ENCODE measurements around the gene PIP5K1C. TPM values are rescaled to one million over a fixed set of nuclear protein-coding genes. Genes with fewer than 3 reads are reported as not detected.

PIP5K1C gene
- polyA plus RNA-seq, 2 of the 4 experiments (the other 2 are of a cell fraction) = 2.6 to 9.3 TPM

- TF ChIP-seq RARB (CRISPR knock-in tag; IDR thresholded peaks at IDR 0.05) (no peak), HEYL (CRISPR knock-in tag; IDR thresholded peaks at IDR 0.05) (no peak), CBX2 (IDR thresholded peaks at IDR 0.05; ENCODE audit: borderline replicate concordance, low read depth) (no peak), GATA3 (IDR thresholded peaks at IDR 0.05; ENCODE audit: borderline replicate concordance) (no peak), FOSL2 (IDR thresholded peaks at IDR 0.05) (no peak), FOSL2 (CRISPR knock-in tag; IDR thresholded peaks at IDR 0.05) (no peak), EHMT2 (IDR thresholded peaks at IDR 0.05; ENCODE audit: low read depth) (no peak), CBX8 (IDR thresholded peaks at IDR 0.05) (no peak), RNF2 (IDR thresholded peaks at IDR 0.05; ENCODE audit: borderline replicate concordance, low read depth) (no peak), POLR2AphosphoS2 (conservative IDR thresholded peaks at IDR 0.05; ENCODE audit: low read length) (no peak), HDAC2 (IDR thresholded peaks at IDR 0.05) (no peak)
These were observed 7.0 kb downstream of the PIP5K1C start (continued) for GRCh38 chr19:3693025-3693925.

DNA sequence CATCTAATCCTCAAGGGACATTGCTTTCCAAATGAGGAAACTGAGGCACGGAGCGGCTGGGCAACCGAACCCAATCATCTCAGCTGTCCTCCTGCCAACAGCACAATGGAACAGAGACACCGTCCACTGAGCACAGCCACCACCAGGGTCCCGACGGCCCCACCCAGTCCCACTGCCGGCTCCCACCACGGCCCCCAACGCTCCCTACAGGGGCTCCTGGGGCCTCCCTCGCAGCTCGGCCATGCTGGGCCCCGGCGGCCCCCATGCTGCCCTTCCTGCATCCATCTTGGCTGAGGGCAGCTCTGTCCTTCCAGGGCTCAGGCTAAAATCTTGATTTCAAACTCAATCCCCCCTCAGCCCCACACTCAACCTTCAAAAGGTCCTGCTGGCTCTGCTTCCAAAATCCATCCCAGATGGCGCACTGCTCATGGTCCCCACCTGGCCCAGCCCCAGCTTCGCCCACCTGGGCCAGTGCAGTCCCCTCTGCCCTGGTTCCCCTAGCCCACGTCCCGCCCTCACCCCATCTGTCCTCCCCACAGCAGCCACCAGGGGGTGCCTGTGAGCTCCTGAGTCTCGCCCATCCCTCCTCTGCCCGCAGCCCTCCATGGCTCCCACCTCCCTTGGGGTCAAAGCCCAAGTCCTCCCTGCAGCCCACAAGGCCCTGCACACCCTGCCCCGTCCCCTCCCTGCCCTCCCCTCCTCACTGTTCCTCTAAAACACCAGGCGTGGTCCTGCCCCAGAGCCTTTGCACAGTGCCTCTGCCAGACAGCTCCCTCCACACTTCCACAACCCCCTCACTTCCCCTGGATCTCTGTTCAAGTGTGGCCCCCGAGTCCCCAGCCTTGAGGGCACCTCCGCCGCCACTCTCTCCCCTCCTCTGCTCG lies 7.9 kb downstream of the PIP5K1C start:
- DNase-seq (ENCODE audit: low read depth in 1 of 2, low spot score in 1 of 2) (no peak), FAIRE-seq (no peak), ATAC-seq (peak; percentile 50 to 79; a peak in 3 of 6 replicates)
- H3K27ac ChIP-seq = no peak overlapping the region
- ChIA-PET POLR2A (no interaction called here), CTCF (interaction anchor here (1.0 to 3.0 kb wide), 4 partner anchors 13 to 923 kb away, joined by 3 to 13 read pairs (median 5); no protein-coding TSS in a partner anchor)
- no peaks in the 10 kb centered on the region for H3K9me3 ChIP-seq
- H3K4me3 ChIP-seq = no peak overlapping the region
- no peaks in the 10 kb centered on the region for H3K4me1 ChIP-seq
- 97% methylated on average over 14 of the region's 25 CpGs for WGBS (ENCODE audit: missing lambda C conversion rate)
- no peak overlapping the region for H3K4me2 ChIP-seq
- TF ChIP-seq HDAC2 (IDR thresholded peaks at IDR 0.05) = no peak
- TF ChIP-seq HES2 (IDR thresholded peaks at IDR 0.05) = no peak
- peak; percentile 22; the same call in 1 of the 3 replicates for TF ChIP-seq SMC3 (IDR thresholded peaks at IDR 0.05)
- TF ChIP-seq ZFP36 (IDR thresholded peaks at IDR 0.05; ENCODE audit: borderline replicate concordance, partially characterized antibody) = peak; percentile 49
- TF ChIP-seq, protein P1, sequence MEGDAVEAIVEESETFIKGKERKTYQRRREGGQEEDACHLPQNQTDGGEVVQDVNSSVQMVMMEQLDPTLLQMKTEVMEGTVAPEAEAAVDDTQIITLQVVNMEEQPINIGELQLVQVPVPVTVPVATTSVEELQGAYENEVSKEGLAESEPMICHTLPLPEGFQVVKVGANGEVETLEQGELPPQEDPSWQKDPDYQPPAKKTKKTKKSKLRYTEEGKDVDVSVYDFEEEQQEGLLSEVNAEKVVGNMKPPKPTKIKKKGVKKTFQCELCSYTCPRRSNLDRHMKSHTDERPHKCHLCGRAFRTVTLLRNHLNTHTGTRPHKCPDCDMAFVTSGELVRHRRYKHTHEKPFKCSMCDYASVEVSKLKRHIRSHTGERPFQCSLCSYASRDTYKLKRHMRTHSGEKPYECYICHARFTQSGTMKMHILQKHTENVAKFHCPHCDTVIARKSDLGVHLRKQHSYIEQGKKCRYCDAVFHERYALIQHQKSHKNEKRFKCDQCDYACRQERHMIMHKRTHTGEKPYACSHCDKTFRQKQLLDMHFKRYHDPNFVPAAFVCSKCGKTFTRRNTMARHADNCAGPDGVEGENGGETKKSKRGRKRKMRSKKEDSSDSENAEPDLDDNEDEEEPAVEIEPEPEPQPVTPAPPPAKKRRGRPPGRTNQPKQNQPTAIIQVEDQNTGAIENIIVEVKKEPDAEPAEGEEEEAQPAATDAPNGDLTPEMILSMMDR (IDR thresholded peaks at IDR 0.05) = peak; percentile 39; the same call in 2 of the 3 replicates
- TF ChIP-seq TP53 (CRISPR knock-in tag; IDR thresholded peaks at IDR 0.05) = no peak
- no peak for TF ChIP-seq HOXB13 (CRISPR knock-in tag; IDR thresholded peaks at IDR 0.05; ENCODE audit: low read depth)
- TF ChIP-seq EP300 (IDR thresholded peaks at IDR 0.05) = no peak
- TF ChIP-seq POLR2A (IDR thresholded peaks at IDR 0.05; ENCODE audit: low read length) = no peak

DNA sequence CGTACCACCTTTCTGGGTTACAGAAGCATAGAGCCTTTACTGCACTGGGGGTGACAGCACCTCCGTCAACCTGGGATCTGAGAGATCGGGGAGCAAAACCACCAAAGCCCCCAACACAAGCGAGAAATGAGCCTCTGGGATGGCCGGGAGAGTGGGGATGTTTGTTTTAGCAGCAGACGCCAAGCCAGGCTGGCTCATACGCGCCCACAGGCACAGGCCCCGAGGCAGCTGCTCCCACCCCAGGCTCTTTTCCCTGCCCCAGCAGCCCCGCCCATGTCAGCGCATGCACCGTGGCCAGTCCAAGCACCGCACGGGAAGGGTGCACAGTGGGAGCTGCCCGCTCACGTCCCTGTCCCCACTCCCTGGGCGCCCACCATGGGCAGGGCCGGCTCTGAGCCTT lies 8.5 kb downstream of the PIP5K1C start:
- no peak for ATAC-seq
- ChIA-PET CTCF (interaction anchor here (1.6 to 3.0 kb wide), 2 partner anchors 14 to 19 kb away, joined by 7 to 13 read pairs; no protein-coding TSS in a partner anchor), POLR2A (no interaction called here)
- H3K4me1 ChIP-seq = no peaks in the 10 kb centered on the region
- 94% methylated on average over 15 of the region's 18 CpGs for WGBS (ENCODE audit: missing lambda C conversion rate)
- no peak overlapping the region for H3K4me3 ChIP-seq
- no peak overlapping the region for H3K27ac ChIP-seq
- no peak overlapping the region for H3K4me2 ChIP-seq
- no peak for FAIRE-seq
- no peaks in the 10 kb centered on the region for H3K9me3 ChIP-seq
- no peak for DNase-seq (ENCODE audit: low read depth in 1 of 2, low spot score in 1 of 2)
- TF ChIP-seq EHMT2 (IDR thresholded peaks at IDR 0.05; ENCODE audit: low read depth) = no peak
- TF ChIP-seq NFE2L2 (conservative IDR thresholded peaks at IDR 0.05; ENCODE audit: low read length) = no peak
- TF ChIP-seq PBX3 (IDR thresholded peaks at IDR 0.05) = no peak
- no peak for TF ChIP-seq RCOR1 (IDR thresholded peaks at IDR 0.05; ENCODE audit: low read depth, low read length)
- TF ChIP-seq ATOH8 (CRISPR knock-in tag; IDR thresholded peaks at IDR 0.05; ENCODE audit: low read depth) = no peak
- TF ChIP-seq ESRRA (IDR thresholded peaks at IDR 0.05; ENCODE audit: borderline replicate concordance, low read length) = no peak

Data from A549 (cell line).